Forelimb muscle (tissue), 1 donor: Measurements from ENCODE around the gene AOPEP. TPM values are rescaled to one million over a fixed set of nuclear protein-coding genes. Genes with fewer than 3 reads are reported as not detected.

ENCODE experiments used
- DNase-seq: peaks from one replicate; pipeline ENCODE4 v3.0.0-alpha.2; 2013; ENCODE audit warnings: low read depth
- polyA plus RNA-seq: library from polyadenylated mRNA; unstranded; fragments of 120-200 nt; gene quantifications from one replicate; pipeline ENCODE4 v1.2.1, GENCODE V29; 2013; ENCODE audit not compliant: insufficient read length

AOPEP gene
- polyA plus RNA-seq, 1 donor = 43.0 TPM

- DNase-seq = no peak
These were observed 12.0 kb upstream of the AOPEP start for GRCh38 chr9:94714494-94714893.

DNA sequence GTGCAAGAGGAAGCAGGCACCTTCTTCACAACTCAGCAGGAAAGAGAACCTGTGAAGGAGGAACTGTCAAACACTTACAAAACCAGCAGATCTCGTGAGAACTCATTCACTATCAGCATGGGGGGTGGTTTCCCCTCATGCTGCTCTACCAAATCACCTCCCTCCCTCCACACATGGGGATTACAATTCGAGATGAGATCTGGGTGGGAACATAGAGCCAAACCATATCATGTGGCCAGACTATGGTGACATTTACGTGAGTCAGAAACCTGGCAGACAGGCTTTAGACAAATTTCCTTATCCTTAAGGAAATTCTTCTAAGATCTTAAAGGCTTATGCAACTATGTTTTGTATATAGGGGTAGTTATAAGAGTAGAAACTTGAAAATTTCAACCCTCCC lies 8.7 kb upstream of the AOPEP start:
- DNase-seq = no peak

DNA sequence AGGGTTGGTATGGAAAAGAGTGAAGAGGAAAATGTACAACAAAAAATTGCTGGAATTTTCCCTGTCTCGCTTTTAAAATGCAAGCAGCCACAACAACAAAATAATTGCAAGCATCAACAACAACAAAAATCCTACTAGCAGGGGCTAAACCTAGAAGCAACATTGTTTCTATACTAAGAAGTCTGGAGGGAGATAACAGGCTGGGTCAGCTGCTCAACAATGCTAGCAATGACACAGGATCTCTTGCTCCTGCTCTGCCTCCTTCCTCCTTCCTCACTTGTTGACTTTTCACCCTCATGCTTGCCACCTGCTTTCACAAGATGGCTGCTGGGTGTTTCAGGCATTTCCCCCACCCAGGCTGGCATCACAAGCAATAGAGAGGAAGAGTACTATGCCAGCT lies 7.6 kb upstream of the AOPEP start:
- no peak for DNase-seq

GRCh38 chr9:94719878-94720277 lies 6.6 kb upstream of the AOPEP start:
- DNase-seq = no peak

DNA sequence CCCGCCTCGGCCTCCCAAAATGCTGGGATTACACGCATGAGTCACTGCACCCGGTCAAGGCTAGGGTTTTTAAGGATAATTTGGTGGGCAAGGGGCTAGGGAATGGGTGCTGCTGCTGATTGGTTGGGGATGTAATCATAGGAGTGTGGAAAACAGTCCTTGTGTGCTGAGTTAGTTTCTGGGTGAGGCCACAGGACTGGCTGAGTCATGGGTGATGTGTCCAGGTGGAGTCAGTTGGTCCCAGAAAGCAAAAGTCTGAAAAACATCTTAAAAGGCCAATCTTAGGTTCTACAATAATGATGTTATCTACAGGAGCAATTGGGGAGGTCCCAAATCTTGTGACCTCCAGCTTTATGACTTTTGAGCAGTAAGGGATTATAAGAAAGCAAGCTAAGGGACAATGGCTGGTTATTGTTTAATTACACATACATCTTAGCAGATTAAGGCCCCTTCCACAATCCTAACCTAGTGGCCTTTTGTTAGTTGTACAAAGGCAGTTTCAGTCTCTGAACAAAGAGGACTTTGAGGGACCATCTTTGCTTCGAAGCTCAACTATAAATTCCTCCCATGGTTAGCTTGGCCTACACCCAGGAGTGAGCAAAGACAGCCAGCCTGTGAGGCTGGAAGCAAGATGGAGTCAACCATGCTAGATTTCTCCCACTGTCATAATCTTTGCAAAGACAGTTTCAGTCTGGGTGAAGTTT lies 5.5 kb upstream of the AOPEP start:
- no peak for DNase-seq

DNA sequence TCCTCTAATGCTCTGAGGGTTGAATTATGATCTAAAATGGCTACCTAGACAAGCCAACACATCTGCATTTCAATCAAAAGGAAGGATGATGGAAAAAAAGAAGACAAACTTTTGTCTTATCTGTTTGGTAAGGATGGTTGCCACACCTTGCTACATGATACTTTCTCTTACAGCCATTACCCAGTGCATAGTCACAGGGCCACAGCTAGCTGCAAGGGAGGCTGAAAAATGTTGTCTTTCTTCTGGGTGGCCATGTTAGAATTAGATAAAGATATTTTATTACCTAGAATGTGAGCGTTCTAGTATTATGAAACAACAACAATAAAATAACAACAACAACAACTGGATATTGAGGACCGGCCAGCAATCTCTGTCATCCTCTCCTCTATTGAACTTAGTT lies 4.7 kb upstream of the AOPEP start:
- DNase-seq = no peak

- DNase-seq = no peak
These were observed 1.2 kb upstream of the AOPEP start for GRCh38 chr9:94725293-94725692.

DNA sequence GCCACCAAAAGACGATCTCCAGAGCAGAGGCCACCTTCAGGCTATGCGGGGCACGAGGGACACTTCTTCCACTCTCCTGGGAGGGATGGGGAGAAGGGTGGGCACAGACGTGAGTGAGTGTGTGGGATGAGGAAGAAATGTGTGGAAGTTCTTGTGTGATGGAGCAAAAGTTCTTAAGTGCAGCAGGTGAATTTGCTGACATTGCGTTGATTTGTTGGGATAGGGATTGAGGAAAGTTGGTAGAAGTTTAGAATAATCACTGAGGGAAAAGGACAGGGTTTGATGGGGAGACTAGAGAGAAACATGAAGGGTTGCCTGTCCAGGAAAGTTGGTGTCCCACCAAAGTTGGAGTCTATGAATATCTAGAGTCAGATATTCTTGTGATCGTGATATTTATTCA lies 2.2 kb downstream of the AOPEP start:
- DNase-seq = no peak

GRCh38 chr9:94729199-94729598 lies 2.7 kb downstream of the AOPEP start:
- DNase-seq = no peak

DNA sequence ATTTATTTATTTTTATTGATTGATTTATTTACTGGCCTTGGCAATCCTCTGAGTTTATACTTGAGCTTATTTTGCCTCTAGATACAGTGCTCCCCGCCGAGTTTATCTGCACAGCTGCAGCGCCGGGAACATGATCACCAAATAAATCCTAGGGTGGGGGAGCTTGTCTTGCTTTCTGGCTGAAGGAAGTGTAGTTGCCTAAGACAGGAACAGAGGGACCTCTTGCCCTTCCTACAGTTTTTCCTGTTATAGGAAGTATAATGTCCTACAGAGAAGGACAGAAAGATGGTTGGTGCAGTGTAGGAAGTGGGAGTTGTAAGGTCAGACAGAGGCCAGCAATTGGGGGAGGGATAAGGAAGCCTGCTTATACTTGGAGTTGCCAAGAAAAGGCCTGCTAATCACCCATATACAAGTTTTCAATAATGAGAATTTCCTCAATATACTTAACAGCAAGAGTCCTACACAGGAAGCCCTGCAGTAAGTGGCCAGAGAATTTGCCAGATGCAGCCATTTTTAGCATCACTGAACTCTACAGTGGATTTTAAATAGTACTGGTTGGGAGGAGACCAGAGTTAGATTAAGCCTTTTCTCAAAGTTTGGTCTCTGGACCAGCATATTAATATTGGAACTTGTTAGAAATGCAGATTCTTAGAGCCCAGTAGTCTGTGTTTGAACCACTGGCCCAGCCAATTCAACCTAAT lies 7.7 kb downstream of the AOPEP start:
- DNase-seq = no peak

GRCh38 chr9:94736759-94737158 lies 10.3 kb downstream of the AOPEP start:
- DNase-seq = no peak

GRCh38 chr9:94740145-94740840 lies 13.8 kb downstream of the AOPEP start:
- no peak for DNase-seq

GRCh38 chr9:94741866-94742265 lies 15.4 kb downstream of the AOPEP start:
- no peak for DNase-seq

GRCh38 chr9:94743035-94743954 lies 16.8 kb downstream of the AOPEP start:
- no peak for DNase-seq

GRCh38 chr9:94745806-94746540 lies 19.5 kb downstream of the AOPEP start:
- no peak for DNase-seq

GRCh38 chr9:94746541-94747370 lies 20.3 kb downstream of the AOPEP start:
- no peak for DNase-seq

GRCh38 chr9:94754976-94755475 lies 28.5 kb downstream of the AOPEP start:
- DNase-seq = no peak

GRCh38 chr9:94757158-94757557 lies 30.7 kb downstream of the AOPEP start:
- no peak for DNase-seq

DNA sequence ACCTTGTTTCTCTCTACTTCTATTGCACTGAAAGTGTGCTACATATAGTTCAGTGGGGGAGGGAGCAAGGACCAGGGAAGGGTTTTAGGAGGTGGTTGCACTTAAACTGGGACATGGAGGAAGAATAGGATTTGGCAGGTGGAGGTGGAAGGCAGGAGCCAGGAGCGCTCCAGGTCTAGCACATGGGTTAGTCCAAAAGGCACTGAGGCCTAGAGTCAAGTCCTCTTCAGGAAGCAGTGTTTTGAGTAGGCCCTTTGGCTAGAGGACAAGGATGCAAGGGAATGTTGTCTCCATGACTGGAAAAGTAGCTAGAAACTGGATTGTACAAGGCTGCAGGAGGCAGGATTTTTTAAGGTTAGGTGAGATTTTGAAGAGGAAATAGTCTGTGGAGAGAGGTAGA lies 31.5 kb downstream of the AOPEP start:
- no peak for DNase-seq

- DNase-seq = no peak
These were observed 32.4 kb downstream of the AOPEP start for GRCh38 chr9:94758880-94759279.
